IMR-90 (cell line): ENCODE data around the gene RPTOR. TPM values are rescaled to one million over a fixed set of nuclear protein-coding genes. Genes with fewer than 3 reads are reported as not detected.

Source experiments
- ATAC-seq: fragments of 200-7000 bp; cut with Tn5 transposase; 2 replicates; pipeline ENCODE4 v1.9.1; 2020; ENCODE audit warnings: low read depth, mild to moderate bottlenecking, moderate library complexity
- BruUV-seq: library from RNA; stranded (reverse); fragments of 400-500 nt; replicated peaks from 2 replicates; lab custom pipeline; 2021; lab: Mats Ljungman, UMichigan
- CTCF ChIA-PET: fragments of 300-600 bp; formaldehyde crosslinking; extraction: SDS; loops from one replicate; lab custom pipeline; 2021; ENCODE audit warnings: antibody characterized with exemption; lab: Yijun Ruan, JAX
- POLR2A ChIA-PET: fragments of 300-600 bp; sonication (Branson Sonifier 250); formaldehyde crosslinking; loops from one replicate; lab custom pipeline; 2022; ENCODE audit warnings: antibody characterized with exemption; ENCODE audit not compliant: unreplicated experiment; lab: Charles Lee
- DNase-seq: peaks from one replicate; pipeline ENCODE4 v3.0.0; 2013
- H2AFZ ChIP-seq: replicated peaks from 2 replicates; pipeline ENCODE3; 2013; ENCODE audit warnings: low read length, mild to moderate bottlenecking; ENCODE audit not compliant: poor library complexity
- H2AK5ac ChIP-seq: 2 replicates; pipeline ENCODE4 v1.6.1; 2013; ENCODE audit warnings: low read depth, low read length, inconsistent platforms
- H2AK9ac ChIP-seq: replicated peaks from 2 replicates; pipeline ENCODE3; 2013; ENCODE audit warnings: mild to moderate bottlenecking, low read depth, low read length, moderate library complexity; ENCODE audit not compliant: poor library complexity
- H2BK120ac ChIP-seq: 2 replicates; pipeline ENCODE4 v1.6.1; 2013; ENCODE audit warnings: low read depth, low read length, inconsistent platforms
- H2BK15ac ChIP-seq: 3 replicates; pipeline ENCODE4 v1.6.1; 2013; ENCODE audit warnings: low read depth, low read length, inconsistent platforms
- H2BK20ac ChIP-seq: 2 replicates; pipeline ENCODE4 v1.6.1; 2013; ENCODE audit warnings: low read depth, mild to moderate bottlenecking, inconsistent platforms, low read length, moderate library complexity
- H2BK5ac ChIP-seq: 2 replicates; pipeline ENCODE4 v1.6.1; 2013; ENCODE audit warnings: mild to moderate bottlenecking, low read depth, low read length, inconsistent platforms; ENCODE audit not compliant: poor library complexity, severe bottlenecking
- H3K14ac ChIP-seq: replicated peaks from 2 replicates; pipeline ENCODE4 v1.6.1; 2013; ENCODE audit warnings: low read depth, low read length, inconsistent platforms
- H3K18ac ChIP-seq: 2 replicates; pipeline ENCODE4 v1.6.1; 2013; ENCODE audit warnings: low read depth, low read length, control low read depth
- H3K23ac ChIP-seq: 2 replicates; pipeline ENCODE4 v1.6.1; 2013; ENCODE audit warnings: low read depth, low read length, inconsistent platforms
- H3K27ac ChIP-seq: 2 replicates; pipeline ENCODE4 v1.5.1; 2013; ENCODE audit warnings: mild to moderate bottlenecking, control low read depth, low read length; ENCODE audit not compliant: insufficient read depth
- H3K27me3 ChIP-seq: 2 replicates; pipeline ENCODE4 v1.6.1; 2013; ENCODE audit warnings: low read length; ENCODE audit not compliant: control insufficient read depth, insufficient read depth
- H3K36me3 ChIP-seq: 2 replicates; pipeline ENCODE4 v1.6.1; 2013; ENCODE audit warnings: low read length, mixed read lengths; ENCODE audit not compliant: control insufficient read depth, insufficient read depth
- H3K4ac ChIP-seq: 2 replicates; pipeline ENCODE4 v1.6.1; 2013; ENCODE audit warnings: low read depth, low read length, inconsistent platforms
- H3K4me1 ChIP-seq: 2 replicates; pipeline ENCODE4 v1.6.1; 2013; ENCODE audit warnings: low read length, mixed read lengths; ENCODE audit not compliant: control insufficient read depth, insufficient read depth
- H3K4me2 ChIP-seq: 2 replicates; pipeline ENCODE4 v1.6.1; 2013; ENCODE audit warnings: low read depth, mild to moderate bottlenecking, control low read depth, low read length, moderate library complexity
- H3K4me3 ChIP-seq: 2 replicates; pipeline ENCODE4 v1.5.1; 2013; ENCODE audit warnings: low read depth, mild to moderate bottlenecking, control low read depth, low read length, moderate library complexity; ENCODE audit not compliant: insufficient read depth
- H3K56ac ChIP-seq: 2 replicates; pipeline ENCODE4 v1.6.1; 2013; ENCODE audit warnings: low read length, inconsistent platforms; ENCODE audit not compliant: insufficient read depth; ENCODE audit errors: extremely low read depth
- H3K79me1 ChIP-seq, 2 experiments: 2 replicates each; pipeline ENCODE4 v1.6.1; 2013; ENCODE audit warnings: low read length in 2 of 2, inconsistent platforms in 1 of 2, low read depth in 1 of 2
- H3K9ac ChIP-seq: 2 replicates; pipeline ENCODE4 v1.6.1; 2013; ENCODE audit warnings: low read depth, low read length, control low read depth
- H3K9me1 ChIP-seq: 2 replicates; pipeline ENCODE4 v1.6.1; 2013; ENCODE audit warnings: low read length, inconsistent platforms; ENCODE audit not compliant: insufficient read depth
- H3K9me3 ChIP-seq: 2 replicates; pipeline ENCODE4 v1.6.1; 2013; ENCODE audit warnings: low read length; ENCODE audit not compliant: control insufficient read depth, insufficient read depth
- H4K20me1 ChIP-seq: 2 replicates; pipeline ENCODE4 v1.6.1; 2013; ENCODE audit warnings: low read length, inconsistent platforms; ENCODE audit not compliant: insufficient read depth
- H4K5ac ChIP-seq: 2 replicates; pipeline ENCODE4 v1.6.1; 2013; ENCODE audit warnings: mild to moderate bottlenecking, low read depth, low read length, control low read depth
- H4K8ac ChIP-seq, 2 experiments: 2 replicates each; pipeline ENCODE4 v1.6.1; 2013; ENCODE audit warnings: low read depth in 2 of 2, low read length in 2 of 2, control low read depth in 1 of 2, inconsistent platforms in 1 of 2
- H4K91ac ChIP-seq: 2 replicates; pipeline ENCODE4 v1.6.1; 2013; ENCODE audit warnings: low read depth, low read length, inconsistent platforms; ENCODE audit not compliant: insufficient read depth
- POLR2A ChIP-seq: IDR thresholded peaks from 2 replicates; pipeline ENCODE4 v1.6.1; 2012; ENCODE audit warnings: mild to moderate bottlenecking, low read depth, low read length
- RCOR1 ChIP-seq: IDR thresholded peaks from 2 replicates; pipeline ENCODE4 v1.6.1; 2012; ENCODE audit warnings: mild to moderate bottlenecking, low read length, improper control_type of control experiment; ENCODE audit not compliant: insufficient replicate concordance
- SMC3 ChIP-seq: fragments of 150-350 bp; IDR thresholded peaks from 2 replicates; pipeline ENCODE4 v1.6.1; 2016; ENCODE audit warnings: low read depth, mild to moderate bottlenecking, antibody characterized with exemption, low read length, moderate library complexity
- WGBS, 2 experiments: methylation state at CpG; one replicate each; pipeline versions ENCODE4 v1.1.5 to v1.1.7; 2013; ENCODE audit warnings: missing lambda C conversion rate in 2 of 2; ENCODE audit not compliant: insufficient read length in 1 of 2; ENCODE audit errors: extremely low coverage in 2 of 2; 5-methylcytosine and 5-hydroxymethylcytosine counted together
- dilution Hi-C: fragments of 300-500 bp; cut with HindIII; formaldehyde crosslinking; loops from one replicate; pipeline ENCODE4 v1.14.3; 2018; ENCODE audit warnings: low sequenced_read_pairs; ENCODE audit not compliant: unreplicated experiment
- in situ Hi-C: fragments of 300-500 bp; cut with MboI; formaldehyde crosslinking; loops from 3 replicates; pipeline ENCODE4 v1.14.3; 2019; ENCODE audit warnings: low sequenced_read_pairs, inconsistent platforms, mixed read lengths
- intact Hi-C: fragments of 100-400 bp; cut with micrococcal nuclease; formaldehyde crosslinking; loops from 2 replicates; pipeline ENCODE4 v1.10.0; 2022
- polyA plus RNA-seq, 3 experiments: library from polyadenylated mRNA; depleted of rRNA; stranded (reverse); fragments of >200 nt; gene quantifications; 2 replicates each; pipeline ENCODE4 v1.2.3, GENCODE V29; 2012; ENCODE audit warnings: low replicate concordance in 1 of 3
- total RNA-seq: library from RNA; depleted of rRNA; stranded (reverse); fragments of >200 nt; gene quantifications from 2 replicates; pipeline ENCODE4 v1.2.3, GENCODE V29; 2012
- TF ChIP-seq, protein P1 (sequence below): fragments of 150-350 bp; IDR thresholded peaks from 2 replicates; pipeline ENCODE4 v1.6.1; 2017; ENCODE audit warnings: mild to moderate bottlenecking, antibody characterized with exemption, low read length, low read depth

Gene RPTOR
- total and polyA plus RNA-seq, 2 of the 4 experiments (the other 2 are of a cell fraction): 10.8 to 14.7 TPM

DNA sequence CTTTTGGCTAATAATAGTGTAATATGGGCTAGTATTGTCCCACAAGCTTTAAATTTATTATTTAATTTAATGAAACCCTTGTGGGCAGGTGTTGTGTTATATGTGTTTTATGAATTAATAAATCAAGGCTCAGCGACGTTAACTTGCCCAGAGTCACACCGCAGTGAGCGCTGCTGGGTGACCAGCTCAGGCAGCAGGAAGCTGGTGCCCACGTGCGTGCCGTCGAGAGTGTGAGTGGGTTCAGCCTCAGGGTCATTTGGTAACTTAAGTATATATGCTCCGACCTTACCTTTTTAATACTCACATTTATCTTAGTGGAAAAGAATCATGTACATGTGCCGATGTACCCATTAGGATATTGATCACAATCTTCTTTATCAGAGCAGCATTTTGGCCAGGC is 309.6 kb downstream of the RPTOR start:
- Histone ChIP-seq H3K9me1 (peaks cover 56% of the 10 kb centered on the region), H3K23ac (peak overlapping the region; percentile 30; the same call in 1 of the 2 replicates), H3K4ac (peak overlapping the region; percentile 94), H3K4me2 (no peak overlapping the region), H2AK5ac (peak overlapping the region; percentile 100), H2BK15ac (peak overlapping the region; percentile 98), H4K8ac (peak overlapping the region; percentile 88 to 99), H3K4me1 (peaks cover 44% of the 10 kb centered on the region), H2BK5ac (peak overlapping the region; percentile 100), H3K18ac (peak overlapping the region; percentile 89), H4K91ac (peak overlapping the region; percentile 94), H3K56ac (peak overlapping the region; percentile 82), H3K9ac (no peak overlapping the region; the same call in 1 of the 2 replicates), H3K36me3 (peaks cover 5% of the 10 kb centered on the region; the same call in 1 of the 2 replicates), H2AK9ac (peak overlapping the region; percentile 88), H3K79me1 (peaks cover 27 to 64% of the 10 kb centered on the region in 2 experiments), H3K27me3 (no peaks in the 10 kb centered on the region), H3K27ac (peak overlapping the region; percentile 84), H3K9me3 (no peaks in the 10 kb centered on the region), H4K5ac (peak overlapping the region; percentile 86), H2BK20ac (peak overlapping the region; percentile 99), H2AFZ (peak overlapping the region; percentile 64), H3K14ac (peak overlapping the region; percentile 82), H2BK120ac (peak overlapping the region; percentile 100), H3K4me3 (no peak overlapping the region), H4K20me1 (no peaks in the 10 kb centered on the region)
- POLR2A ChIA-PET: no interaction called here
- in situ Hi-C loops: no loop called here
- TF ChIP-seq POLR2A (no peak), SMC3 (no peak), RCOR1 (no peak)
- TF ChIP-seq, protein P1, sequence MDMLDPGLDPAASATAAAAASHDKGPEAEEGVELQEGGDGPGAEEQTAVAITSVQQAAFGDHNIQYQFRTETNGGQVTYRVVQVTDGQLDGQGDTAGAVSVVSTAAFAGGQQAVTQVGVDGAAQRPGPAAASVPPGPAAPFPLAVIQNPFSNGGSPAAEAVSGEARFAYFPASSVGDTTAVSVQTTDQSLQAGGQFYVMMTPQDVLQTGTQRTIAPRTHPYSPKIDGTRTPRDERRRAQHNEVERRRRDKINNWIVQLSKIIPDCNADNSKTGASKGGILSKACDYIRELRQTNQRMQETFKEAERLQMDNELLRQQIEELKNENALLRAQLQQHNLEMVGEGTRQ: no peak
- no peak for DNase-seq
- CTCF ChIA-PET: no interaction called here
- ATAC-seq: no peak
- intact Hi-C loops: loop anchor here (10.0 kb wide), 1 partner anchor 379 kb away; the partner anchor contains the start of gene NPTX1
- dilution Hi-C loops: no loop called here
- WGBS, 2 experiments: 100% methylated on average over 6 of the region's 10 CpGs; no CpG with 5 or more reads in 1 of the 2 experiments
- no TSS peak for BruUV-seq
